Measurements from ENCODE around the gene LAMC2.

Gene LAMC2

GRCh38 chr1:183288583-183288982 lies 102.5 kb downstream of the LAMC2 start:
- no peak for TF ChIP-seq CTCF (IDR thresholded peaks at IDR 0.05; ENCODE audit: low read depth, low read length, missing control alignments)
- Histone ChIP-seq H3K36me3 (replicated peaks) (no peaks in the 10 kb centered on the region), H3K27me3 (replicated peaks) (no peaks in the 10 kb centered on the region), H3K27ac (no peak overlapping the region), H3K4me3 (ENCODE audit: low read depth, low read length) (no peak overlapping the region)
- in situ Hi-C loops (cut with HindIII; ENCODE audit: low pct_ligation_motif_present, low sequenced_read_pairs): no loop called here
- DNase-seq: no peak

- in situ Hi-C loops (cut with HindIII; ENCODE audit: low pct_ligation_motif_present, low sequenced_read_pairs): no loop called here
- DNase-seq: no peak
- Histone ChIP-seq H3K4me3 (ENCODE audit: low read depth, low read length) (no peak overlapping the region), H3K36me3 (replicated peaks) (no peaks in the 10 kb centered on the region), H3K27ac (no peak overlapping the region), H3K27me3 (replicated peaks) (no peaks in the 10 kb centered on the region)
- no peak for TF ChIP-seq CTCF (IDR thresholded peaks at IDR 0.05; ENCODE audit: low read depth, low read length, missing control alignments)
These were observed 103.0 kb downstream of the LAMC2 start for GRCh38 chr1:183289051-183289496.

GRCh38 chr1:183290628-183291027 lies 104.6 kb downstream of the LAMC2 start:
- Histone ChIP-seq H3K36me3 (replicated peaks) (no peaks in the 10 kb centered on the region), H3K4me3 (ENCODE audit: low read depth, low read length) (no peak overlapping the region), H3K27ac (no peak overlapping the region), H3K27me3 (replicated peaks) (no peaks in the 10 kb centered on the region)
- in situ Hi-C loops (cut with HindIII; ENCODE audit: low pct_ligation_motif_present, low sequenced_read_pairs): no loop called here
- no peak for DNase-seq
- no peak for TF ChIP-seq CTCF (IDR thresholded peaks at IDR 0.05; ENCODE audit: low read depth, low read length, missing control alignments)

GRCh38 chr1:183291216-183291762 lies 105.2 kb downstream of the LAMC2 start:
- in situ Hi-C loops (cut with HindIII; ENCODE audit: low pct_ligation_motif_present, low sequenced_read_pairs): no loop called here
- DNase-seq: no peak
- Histone ChIP-seq H3K27ac (no peak overlapping the region), H3K27me3 (replicated peaks) (no peaks in the 10 kb centered on the region), H3K4me3 (ENCODE audit: low read depth, low read length) (no peak overlapping the region), H3K36me3 (replicated peaks) (no peaks in the 10 kb centered on the region)
- TF ChIP-seq CTCF (IDR thresholded peaks at IDR 0.05; ENCODE audit: low read depth, low read length, missing control alignments): no peak

GRCh38 chr1:183291802-183292514 lies 105.9 kb downstream of the LAMC2 start:
- TF ChIP-seq CTCF (IDR thresholded peaks at IDR 0.05; ENCODE audit: low read depth, low read length, missing control alignments): no peak
- Histone ChIP-seq H3K27ac (no peak overlapping the region), H3K4me3 (ENCODE audit: low read depth, low read length) (no peak overlapping the region), H3K36me3 (replicated peaks) (no peaks in the 10 kb centered on the region), H3K27me3 (replicated peaks) (no peaks in the 10 kb centered on the region)
- DNase-seq: peak; percentile 22
- in situ Hi-C loops (cut with HindIII; ENCODE audit: low pct_ligation_motif_present, low sequenced_read_pairs): no loop called here
